Stimulated activated CD8-positive, alpha-beta memory T cell treated with anti-CD3 and anti-CD28 coated beads, Interleukin-12 subunit alpha, Interleukin-12 subunit beta, amount 100 ng/mL, for 24 hours (primary cell): ENCODE results near the gene EPHA2.
"Not testable (repeated sequence)": the region's sequence is repeated elsewhere in the genome, so short reads cannot be mapped to it uniquely, and the experiment has no call there.

Source experiments
- DNase-seq: peaks from one replicate; pipeline ENCODE4 v3.0.0-alpha.2; 2020; ENCODE audit errors: extremely low read depth

Gene EPHA2

GRCh38 chr1:16183765-16184556 lies 28.1 kb upstream of the EPHA2 start:
- no peak for DNase-seq

GRCh38 chr1:16183179-16183578 lies 27.3 kb upstream of the EPHA2 start:
- DNase-seq, result no peak

- DNase-seq, result no peak
These were observed 26.2 kb upstream of the EPHA2 start for GRCh38 chr1:16181887-16182719.

- no peak for DNase-seq
These were observed 24.5 kb upstream of the EPHA2 start for GRCh38 chr1:16180291-16180824.

- no peak for DNase-seq
These were observed 23.0 kb upstream of the EPHA2 start for GRCh38 chr1:16178596-16179497.

GRCh38 chr1:16177306-16177705 lies 21.4 kb upstream of the EPHA2 start:
- no peak for DNase-seq

DNA sequence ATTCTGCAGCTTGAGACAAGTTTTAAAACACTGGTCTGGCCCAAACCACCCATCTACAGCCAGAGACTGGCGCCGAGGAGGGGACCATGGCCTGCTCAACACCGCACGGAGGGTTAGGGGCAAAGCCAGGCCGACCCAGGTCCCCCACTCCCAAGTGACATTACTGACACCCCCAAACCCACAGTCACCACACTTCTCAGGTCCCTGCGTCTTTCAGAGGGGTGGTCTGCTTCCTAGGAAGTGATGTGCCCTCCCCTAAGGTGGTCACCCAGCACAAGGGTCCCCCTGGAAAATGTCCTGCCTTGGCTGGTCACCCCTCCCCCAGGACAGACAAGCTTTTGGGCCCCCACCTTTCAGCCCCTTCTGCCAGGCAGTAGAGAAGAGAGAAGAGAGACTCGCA lies 20.8 kb upstream of the EPHA2 start:
- no peak for DNase-seq

- DNase-seq, result no peak
These were observed 20.0 kb upstream of the EPHA2 start for GRCh38 chr1:16175610-16176553.

- DNase-seq, result no peak
These were observed 19.2 kb upstream of the EPHA2 start for GRCh38 chr1:16174886-16175598.

- DNase-seq, result no peak
These were observed 18.5 kb upstream of the EPHA2 start for GRCh38 chr1:16174261-16174868.

GRCh38 chr1:16173447-16174260 lies 17.8 kb upstream of the EPHA2 start:
- no peak for DNase-seq

- no peak for DNase-seq
These were observed 17.1 kb upstream of the EPHA2 start for GRCh38 chr1:16172964-16173446.

DNA sequence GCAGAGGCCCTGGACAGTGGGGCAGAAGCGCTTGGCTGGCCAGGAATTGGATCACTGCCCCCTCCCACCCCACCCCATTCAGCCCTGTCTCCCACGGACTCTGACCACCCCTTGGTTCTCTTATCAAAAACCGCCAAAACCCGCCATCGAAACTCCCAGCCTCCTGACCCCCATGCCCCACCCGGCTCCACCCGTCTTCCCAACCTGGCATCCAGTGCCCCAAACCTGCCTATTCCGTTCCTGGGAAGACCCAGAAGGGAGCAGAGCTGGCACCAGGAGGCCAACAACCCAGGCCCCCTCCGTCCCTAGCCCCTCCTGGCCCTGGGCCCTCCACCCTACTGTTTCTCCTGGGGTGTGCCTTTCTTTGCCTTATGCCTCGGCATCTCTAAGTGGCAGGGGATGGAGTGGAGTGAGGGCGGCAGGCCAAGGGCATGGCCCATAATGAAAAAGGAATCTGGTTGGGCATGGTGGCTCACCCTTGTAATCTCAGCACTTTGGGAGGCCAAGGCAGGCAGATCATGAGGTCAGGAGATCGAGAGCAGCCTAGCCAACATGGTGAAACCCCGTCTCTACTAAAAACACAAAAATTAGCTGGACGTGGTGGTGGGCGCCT lies 16.5 kb upstream of the EPHA2 start:
- DNase-seq, result no peak

GRCh38 chr1:16171314-16172151 lies 15.7 kb upstream of the EPHA2 start:
- no peak for DNase-seq

- no peak for DNase-seq
These were observed 14.4 kb upstream of the EPHA2 start for GRCh38 chr1:16170283-16170673.

DNA sequence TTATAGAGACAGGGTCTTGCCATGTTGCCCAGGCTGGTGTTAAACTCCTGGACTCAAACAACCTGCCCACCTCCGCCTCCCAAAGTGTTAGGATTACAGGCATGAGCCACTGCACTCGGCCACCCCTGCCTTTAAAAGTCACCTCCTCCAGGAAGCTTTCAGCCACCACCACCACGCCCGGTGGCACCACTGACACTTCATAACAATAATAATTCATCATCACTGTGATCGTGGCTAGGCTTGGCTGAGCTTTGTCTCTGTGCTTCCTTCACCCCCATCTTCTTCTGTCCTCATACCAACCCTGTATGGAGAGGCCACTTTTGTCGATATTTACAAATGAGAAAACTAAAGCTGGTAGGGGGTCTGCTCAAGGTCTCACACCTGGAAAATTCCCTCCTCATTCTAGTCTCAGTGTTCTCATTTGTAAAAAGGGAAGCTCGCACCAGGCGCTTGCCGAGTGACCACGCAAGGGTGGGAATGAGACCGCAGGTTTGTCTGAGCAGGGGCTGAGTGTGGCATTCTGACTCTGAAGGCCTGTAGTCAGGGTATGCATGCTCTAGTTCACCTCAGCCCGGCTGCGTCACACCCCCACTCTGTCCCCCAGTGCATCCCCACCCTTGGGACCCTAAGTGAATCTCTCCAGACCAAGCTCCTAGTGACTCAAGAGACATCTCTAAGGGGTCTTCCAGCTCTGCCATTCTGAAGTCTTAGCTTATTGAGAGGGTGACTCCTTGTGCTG lies 12.9 kb upstream of the EPHA2 start:
- no peak for DNase-seq

GRCh38 chr1:16168144-16168495 lies 12.3 kb upstream of the EPHA2 start:
- DNase-seq, result not testable (repeated sequence)
